ENCODE data around the gene NWD2.

GRCh38 chr4:37279894-37280592, 35.5 kb downstream of the NWD2 start:
- TF ChIP-seq YY1 (IDR thresholded peaks at IDR 0.05; ENCODE audit: insufficient read depth, insufficient read length): no peak
- TF ChIP-seq SUZ12 (IDR thresholded peaks at IDR 0.05; ENCODE audit: extremely low read depth, insufficient read depth, insufficient read length): no peak

Data from NT2/D1 (cell line).